ENCODE data around the gene GAA.
"Not testable (repeated sequence)": the region's sequence is repeated elsewhere in the genome, so short reads cannot be mapped to it uniquely, and the experiment has no call there.

The GAA gene

GRCh38 chr17:80083136-80083661 is 18.2 kb upstream of the GAA start:
- no peak for DNase-seq (ENCODE audit: low read depth)

GRCh38 chr17:80084773-80085172 is 16.6 kb upstream of the GAA start:
- DNase-seq (ENCODE audit: low read depth), result no peak

GRCh38 chr17:80086081-80086480 is 15.3 kb upstream of the GAA start:
- DNase-seq (ENCODE audit: low read depth), result no peak

- DNase-seq (ENCODE audit: low read depth), result no peak
Measured at GRCh38 chr17:80086616-80087015, 14.8 kb upstream of the GAA start.

- DNase-seq (ENCODE audit: low read depth), result no peak
Measured at GRCh38 chr17:80087346-80088265, 13.8 kb upstream of the GAA start.

DNA sequence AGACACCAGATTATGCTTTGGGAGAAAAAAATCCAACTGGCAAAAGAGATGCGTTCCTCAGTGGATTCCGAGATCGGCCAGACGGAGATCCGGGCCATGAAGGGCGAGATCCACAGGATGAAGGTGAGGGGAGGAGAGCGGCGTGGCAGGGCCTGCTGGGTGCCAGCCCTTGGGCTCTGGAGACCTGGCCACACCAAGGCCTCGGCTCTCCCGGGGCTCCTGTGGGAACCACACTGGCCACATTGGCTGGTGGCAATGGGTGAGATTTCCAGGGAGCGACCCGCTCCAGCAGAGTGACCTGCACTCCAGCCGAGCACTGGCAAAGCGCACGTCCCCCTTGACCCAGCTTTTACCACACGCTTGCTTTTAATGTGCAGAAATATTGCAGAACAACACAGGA is 11.6 kb upstream of the GAA start:
- DNase-seq (ENCODE audit: low read depth), result no peak

DNA sequence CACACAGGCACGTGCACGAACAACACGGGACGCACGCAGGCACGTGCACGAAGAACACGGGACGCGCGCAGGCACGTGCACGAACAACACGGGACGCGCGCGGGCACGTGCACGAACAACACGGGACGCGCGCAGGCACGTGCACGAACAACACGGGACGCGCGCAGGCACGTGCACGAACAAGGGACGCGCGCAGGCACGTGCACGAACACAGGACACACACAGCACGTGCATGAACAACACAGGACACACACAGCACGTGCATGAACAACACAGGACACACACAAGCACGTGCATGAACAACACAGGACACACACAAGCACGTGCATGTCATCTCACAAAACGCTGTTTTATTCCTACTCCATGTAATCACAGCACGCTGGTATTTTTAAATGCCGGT is 11.2 kb upstream of the GAA start:
- DNase-seq (ENCODE audit: low read depth), result not testable (repeated sequence)

- DNase-seq (ENCODE audit: low read depth), result no peak
Measured at GRCh38 chr17:80091376-80091775, 10.0 kb upstream of the GAA start.

DNA sequence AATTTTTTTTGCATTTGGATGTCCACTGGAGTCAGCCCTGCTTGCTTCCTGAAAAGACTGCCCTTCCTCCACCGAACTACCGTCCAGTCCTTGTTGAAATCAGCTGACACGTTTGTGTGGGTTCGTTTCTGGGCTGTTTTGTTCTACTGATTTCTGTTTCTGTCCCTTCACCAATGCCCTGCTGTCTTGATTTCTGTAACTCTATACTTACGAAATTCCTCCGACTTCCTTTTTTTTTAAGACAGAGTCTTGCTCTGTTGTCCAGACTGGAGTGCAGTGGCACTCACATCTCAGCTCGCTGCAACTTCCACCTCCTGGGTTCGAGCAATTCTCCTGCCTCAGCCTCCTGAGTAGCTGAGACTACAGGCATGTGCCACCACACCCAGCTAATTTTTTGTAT is 8.4 kb upstream of the GAA start:
- DNase-seq (ENCODE audit: low read depth), result no peak

- no peak for DNase-seq (ENCODE audit: low read depth)
Measured at GRCh38 chr17:80095038-80095843, 6.1 kb upstream of the GAA start.

DNA sequence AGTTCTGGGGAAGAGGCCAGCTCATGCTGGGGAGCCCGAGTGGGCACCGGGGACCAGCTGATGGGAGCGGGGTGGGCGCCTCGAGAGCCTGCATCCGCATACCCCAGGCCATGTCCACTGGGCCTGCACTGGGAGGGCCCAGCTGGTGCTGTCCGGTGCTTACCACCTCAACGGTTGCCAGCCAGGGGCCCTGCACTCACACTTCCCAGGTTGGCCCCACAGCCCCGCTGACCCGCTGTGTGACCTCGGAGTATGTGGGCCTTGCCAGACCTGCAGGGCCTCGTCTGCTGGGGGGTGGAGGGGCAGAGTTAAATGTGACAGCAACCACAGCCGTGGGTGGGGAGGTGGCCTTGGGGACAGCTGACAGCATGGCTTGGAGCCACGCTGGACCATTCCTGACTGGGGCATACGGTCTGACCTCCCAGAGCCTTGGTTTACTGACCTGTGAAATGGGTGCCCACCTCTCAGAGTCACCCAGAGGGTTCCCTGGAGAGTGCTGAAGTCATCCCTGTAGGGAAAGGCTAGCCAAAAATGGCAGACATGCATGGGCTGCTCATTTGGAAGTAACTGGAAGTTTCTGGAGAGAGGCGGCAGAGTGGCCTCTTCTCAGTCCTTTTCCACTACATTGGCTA is 5.4 kb upstream of the GAA start:
- DNase-seq (ENCODE audit: low read depth), result no peak

GRCh38 chr17:80096561-80097021 is 4.8 kb upstream of the GAA start:
- no peak for DNase-seq (ENCODE audit: low read depth)

- DNase-seq (ENCODE audit: low read depth), result no peak
Measured at GRCh38 chr17:80097127-80097621, 4.2 kb upstream of the GAA start.

DNA sequence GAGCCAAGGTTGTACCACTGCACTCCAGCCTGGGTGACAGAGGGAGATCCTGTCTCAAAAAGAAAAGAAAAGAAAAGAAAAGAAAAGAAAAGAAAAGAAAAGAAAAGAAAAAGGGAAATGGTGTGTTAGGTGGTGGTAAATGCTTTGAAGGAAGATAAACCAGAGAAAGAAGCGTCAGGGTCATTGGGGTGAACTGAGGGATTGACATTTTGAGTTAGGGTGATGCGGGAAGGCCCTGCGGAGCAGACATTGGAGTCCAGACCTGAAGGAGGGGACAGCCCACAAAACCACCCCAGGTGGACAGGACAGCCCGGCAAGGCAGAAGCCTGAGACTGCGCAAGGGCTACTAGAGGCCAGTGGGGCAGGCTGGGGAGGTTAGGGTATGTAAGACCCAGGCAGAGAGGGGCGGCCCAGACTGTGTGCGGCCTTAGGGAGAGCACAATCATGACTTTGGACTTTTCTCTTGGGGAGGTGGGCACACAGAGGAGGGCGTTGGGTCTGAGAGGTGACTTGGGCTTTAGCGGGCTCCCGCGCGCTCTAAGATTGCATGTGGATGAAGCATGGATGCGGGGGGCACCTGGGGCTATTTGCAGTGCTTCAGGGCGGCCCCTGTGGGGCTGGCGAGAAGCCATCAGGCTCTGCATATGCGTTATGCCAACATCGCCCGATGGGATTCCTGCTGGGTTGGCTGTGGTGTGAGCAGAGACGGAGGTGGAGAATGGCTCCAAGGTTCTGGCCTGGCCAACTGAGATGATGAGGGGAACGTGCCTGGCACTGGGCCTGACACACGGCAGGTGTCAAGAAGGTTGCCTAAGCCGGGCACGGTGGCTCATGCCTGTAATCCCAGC is 3.3 kb upstream of the GAA start:
- DNase-seq (ENCODE audit: low read depth), result no peak

GRCh38 chr17:80099291-80100034 is 1.9 kb upstream of the GAA start:
- no peak for DNase-seq (ENCODE audit: low read depth)

- DNase-seq (ENCODE audit: low read depth), result no peak
Measured at GRCh38 chr17:80100035-80100323, 1.4 kb upstream of the GAA start.

GRCh38 chr17:80101946-80102663 is 724 bp downstream of the GAA start:
- no peak for DNase-seq (ENCODE audit: low read depth)

GRCh38 chr17:80102664-80103448 is 1.5 kb downstream of the GAA start:
- no peak for DNase-seq (ENCODE audit: low read depth)

- no peak for DNase-seq (ENCODE audit: low read depth)
Measured at GRCh38 chr17:80103449-80104085, 2.2 kb downstream of the GAA start.
